ENCODE results near the gene KRTAP21-1. TPM values are rescaled to one million over a fixed set of nuclear protein-coding genes. Genes with fewer than 3 reads are reported as not detected.
"Not testable (repeated sequence)": the region's sequence is repeated elsewhere in the genome, so short reads cannot be mapped to it uniquely, and the experiment has no call there.

KRTAP21-1 gene
- not detected for total RNA-seq

DNA sequence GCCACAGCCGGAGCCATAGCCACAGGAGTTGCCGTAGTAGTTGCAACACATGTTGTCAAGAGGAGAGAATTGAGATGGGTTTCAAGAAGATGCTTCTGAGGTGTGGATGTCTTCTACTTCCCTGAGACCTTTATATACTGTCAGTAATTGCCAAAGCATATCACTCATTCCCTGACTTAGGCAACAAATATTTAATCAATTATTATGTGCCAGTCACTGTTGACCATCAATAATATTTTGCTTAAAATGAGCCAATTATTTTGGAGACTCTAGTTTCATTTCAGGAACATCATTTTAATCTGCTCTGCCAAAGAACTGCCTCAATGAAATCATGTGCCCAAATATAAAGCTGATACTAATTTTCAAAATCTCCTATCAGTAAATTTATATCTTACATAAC, at the start of gene KRTAP21-1:
Gene KRTAP21-1 (minus strand): TSS at position 101 of the 400 bp plus-strand sequence. CDS start 50 bp downstream, at position 51.
- not testable (repeated sequence) for H3K4me1 Mint-ChIP-seq (ENCODE audit: low read depth); H3K27ac Mint-ChIP-seq; H3K27me3 Mint-ChIP-seq (ENCODE audit: low read depth); ATAC-seq (replicated peaks in 1 of 2); H3K36me3 Mint-ChIP-seq (ENCODE audit: insufficient read depth in 2 of 2); H3K9me3 Mint-ChIP-seq; DNase-seq; H3K4me3 Mint-ChIP-seq

- H3K27ac Mint-ChIP-seq: no peak overlapping the region
- no peaks in the 10 kb centered on the region for H3K27me3 Mint-ChIP-seq (ENCODE audit: low read depth)
- H3K4me1 Mint-ChIP-seq (ENCODE audit: low read depth): no peaks in the 10 kb centered on the region
- no peaks in the 10 kb centered on the region for H3K36me3 Mint-ChIP-seq (ENCODE audit: insufficient read depth in 2 of 2)
- no peak overlapping the region for H3K4me3 Mint-ChIP-seq
- DNase-seq (no peak), ATAC-seq (replicated peaks in 1 of 2) (no peak)
- no peaks in the 10 kb centered on the region for H3K9me3 Mint-ChIP-seq
These were observed 45.4 kb upstream of the KRTAP21-1 start for GRCh38 chr21:30800605-30801004.

DNA sequence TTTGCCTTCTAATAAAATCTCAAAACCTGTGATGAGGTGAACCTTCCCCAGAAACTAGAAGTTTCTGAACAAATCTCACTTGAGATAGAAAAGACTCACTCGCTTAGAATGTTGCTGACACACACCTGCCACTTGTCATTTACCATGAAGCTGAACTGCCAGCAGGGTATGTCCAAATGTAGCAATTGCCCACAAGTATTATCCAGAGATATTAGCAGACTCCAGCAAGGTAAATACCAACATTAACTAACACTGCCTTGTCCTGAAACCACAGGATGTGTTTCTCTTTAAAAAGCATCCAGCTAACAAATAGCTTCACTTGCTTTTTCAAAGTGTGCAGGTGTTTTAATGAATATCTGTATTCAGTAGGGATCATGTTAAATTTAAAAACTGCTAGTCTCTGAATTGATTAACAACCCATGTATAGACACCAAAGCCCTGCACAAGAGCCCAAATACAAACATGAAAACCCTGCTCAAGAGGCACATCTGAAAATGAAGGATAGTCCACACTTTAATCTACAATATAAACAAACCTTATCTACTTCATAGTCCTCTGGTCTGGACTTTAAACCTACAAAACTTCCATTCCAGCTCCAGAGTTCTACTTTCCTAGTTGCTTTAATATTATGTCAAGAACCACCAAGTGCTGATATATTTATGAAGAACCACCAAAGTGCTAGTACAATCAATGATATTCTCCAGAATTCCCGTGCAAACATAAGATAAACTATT, 38.5 kb upstream of the KRTAP21-1 start:
- no peak for ATAC-seq (replicated peaks in 1 of 2)
- Mint-ChIP-seq H3K4me1 (ENCODE audit: low read depth) (no peaks in the 10 kb centered on the region), H3K4me3 (no peak overlapping the region), H3K36me3 (ENCODE audit: insufficient read depth in 2 of 2) (no peaks in the 10 kb centered on the region), H3K27me3 (ENCODE audit: low read depth) (no peaks in the 10 kb centered on the region), H3K9me3 (no peaks in the 10 kb centered on the region), H3K27ac (no peak overlapping the region)
- DNase-seq: no peak

DNA sequence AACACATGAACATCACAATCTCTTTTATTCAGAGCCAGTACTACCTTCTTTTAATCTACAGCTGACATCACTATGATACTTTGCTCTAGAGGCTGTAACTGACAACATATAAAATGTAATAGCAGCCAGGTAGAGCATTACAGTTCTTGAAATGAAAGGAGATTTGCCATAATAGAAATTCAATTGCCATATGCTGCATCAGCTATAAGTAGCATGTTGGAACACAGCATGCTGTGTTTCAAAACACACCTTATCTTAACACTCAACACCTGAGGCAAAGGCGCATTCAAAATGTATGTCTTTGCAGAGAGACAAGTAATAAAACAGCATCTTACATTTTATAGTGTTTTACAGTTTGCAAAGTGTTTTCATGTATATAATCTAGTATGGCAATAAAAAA, 24.0 kb upstream of the KRTAP21-1 start:
- no peak overlapping the region for H3K4me3 Mint-ChIP-seq
- DNase-seq (no peak), ATAC-seq (replicated peaks in 1 of 2) (no peak)
- H3K36me3 Mint-ChIP-seq (ENCODE audit: insufficient read depth in 2 of 2): no peaks in the 10 kb centered on the region
- no peaks in the 10 kb centered on the region for H3K9me3 Mint-ChIP-seq
- H3K27me3 Mint-ChIP-seq (ENCODE audit: low read depth): peaks cover 5% of the 10 kb centered on the region
- no peak overlapping the region for H3K27ac Mint-ChIP-seq
- no peaks in the 10 kb centered on the region for H3K4me1 Mint-ChIP-seq (ENCODE audit: low read depth)

- Mint-ChIP-seq H3K27ac (no peak overlapping the region), H3K36me3 (ENCODE audit: insufficient read depth in 2 of 2) (no peaks in the 10 kb centered on the region), H3K27me3 (ENCODE audit: low read depth) (no peaks in the 10 kb centered on the region), H3K9me3 (peaks cover 0 to 2% of the 10 kb centered on the region in 2 donors), H3K4me3 (no peak overlapping the region), H3K4me1 (ENCODE audit: low read depth) (no peaks in the 10 kb centered on the region)
- ATAC-seq (replicated peaks in 1 of 2): no peak
- DNase-seq: no peak
These were observed 14.7 kb upstream of the KRTAP21-1 start for GRCh38 chr21:30769724-30770431.

- no peaks in the 10 kb centered on the region for H3K4me1 Mint-ChIP-seq (ENCODE audit: low read depth)
- no peaks in the 10 kb centered on the region for H3K36me3 Mint-ChIP-seq (ENCODE audit: insufficient read depth in 2 of 2)
- peaks cover 2% of the 10 kb centered on the region in 2 donors for H3K9me3 Mint-ChIP-seq
- H3K4me3 Mint-ChIP-seq: no peak overlapping the region
- H3K27me3 Mint-ChIP-seq (ENCODE audit: low read depth): peaks cover 7% of the 10 kb centered on the region
- DNase-seq (no peak), ATAC-seq (replicated peaks in 1 of 2) (no peak)
- H3K27ac Mint-ChIP-seq: no peak overlapping the region
These were observed 5.5 kb upstream of the KRTAP21-1 start for GRCh38 chr21:30760776-30761175.

DNA sequence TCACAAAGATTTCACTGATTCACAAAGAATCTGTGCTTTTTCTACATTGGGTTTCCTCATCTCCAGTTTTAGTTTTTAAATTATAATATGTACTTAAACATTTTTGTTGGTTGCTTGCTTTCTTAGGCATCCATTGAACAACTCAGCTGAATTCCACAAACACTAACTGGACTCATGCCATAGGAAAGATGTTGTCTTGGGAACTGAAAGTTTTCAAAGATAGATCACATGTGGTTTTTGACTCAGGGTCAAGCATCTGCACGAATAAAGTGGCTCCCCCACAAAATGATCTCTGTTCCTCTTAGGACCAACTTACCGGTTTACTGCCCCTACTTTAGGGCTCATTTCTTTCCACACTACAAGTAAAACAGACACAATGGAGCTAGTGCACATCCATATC, 3.1 kb upstream of the KRTAP21-1 start:
- DNase-seq: no peak
- H3K27ac Mint-ChIP-seq: no peak overlapping the region
- H3K36me3 Mint-ChIP-seq (ENCODE audit: insufficient read depth in 2 of 2): no peaks in the 10 kb centered on the region
- H3K27me3 Mint-ChIP-seq (ENCODE audit: low read depth): peaks cover 7% of the 10 kb centered on the region
- ATAC-seq (replicated peaks in 1 of 2): no peak
- peaks cover 2% of the 10 kb centered on the region in 2 donors for H3K9me3 Mint-ChIP-seq
- no peak overlapping the region for H3K4me3 Mint-ChIP-seq
- H3K4me1 Mint-ChIP-seq (ENCODE audit: low read depth): no peaks in the 10 kb centered on the region

DNA sequence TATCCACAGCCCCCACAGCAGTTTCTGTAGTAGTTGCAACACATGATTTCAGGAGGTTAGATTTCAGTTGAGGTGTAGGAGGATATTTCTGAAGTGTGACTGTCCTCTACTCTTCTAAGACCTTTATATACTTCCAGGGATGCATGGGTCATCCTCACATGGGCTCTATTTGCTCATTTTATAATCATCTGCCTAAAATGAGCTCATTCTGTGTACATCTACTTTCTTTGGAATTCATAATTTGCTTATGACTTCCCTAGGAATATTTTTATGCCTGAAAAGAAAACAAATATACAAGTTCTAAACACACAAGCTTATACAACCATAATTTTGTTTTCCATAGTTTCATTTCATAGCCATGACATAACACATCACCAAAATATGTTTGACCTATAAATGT, 8.1 kb downstream of the KRTAP21-1 start, which contains the start of gene KRTAP21-2:
Gene KRTAP21-2 (minus strand): TSS at position 101 of the 400 bp plus-strand sequence. CDS start 57 bp downstream, at position 44.
- Mint-ChIP-seq H3K27ac (no peak within 1 kb of the TSS), H3K4me1 (ENCODE audit: low read depth) (no peaks in the 10 kb centered on the region), H3K9me3 (peaks cover 3 to 4% of the 10 kb centered on the region in 2 donors), H3K4me3 (no peak within 1 kb of the TSS), H3K36me3 (ENCODE audit: insufficient read depth in 2 of 2) (no peaks in the 10 kb centered on the region), H3K27me3 (ENCODE audit: low read depth) (peaks cover 5% of the 10 kb centered on the region)
- DNase-seq: no peak
- no peak for ATAC-seq (replicated peaks in 1 of 2)

DNA sequence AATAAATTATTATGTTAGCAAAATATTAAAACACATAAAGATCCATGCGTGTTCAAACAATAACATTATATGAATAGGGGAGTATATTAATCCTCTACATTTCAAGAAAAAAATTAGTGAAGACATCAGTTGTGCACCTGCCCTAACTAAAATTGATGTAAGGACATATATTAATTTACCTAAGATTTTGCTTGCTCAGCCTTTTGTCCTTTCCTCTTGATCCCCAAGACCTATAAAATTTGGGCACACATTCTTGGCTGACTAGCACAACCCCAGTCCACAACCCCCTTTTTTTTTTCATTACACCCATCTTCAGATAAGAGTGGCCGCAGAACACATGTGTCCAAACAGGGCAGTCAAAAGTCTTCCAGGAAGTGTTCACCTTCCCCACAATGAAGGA, 14.8 kb downstream of the KRTAP21-1 start:
- DNase-seq: no peak
- Mint-ChIP-seq H3K4me3 (no peak overlapping the region), H3K27ac (no peak overlapping the region), H3K36me3 (ENCODE audit: insufficient read depth in 2 of 2) (no peaks in the 10 kb centered on the region), H3K4me1 (ENCODE audit: low read depth) (no peaks in the 10 kb centered on the region), H3K9me3 (no peaks in the 10 kb centered on the region), H3K27me3 (ENCODE audit: low read depth) (peaks cover 14% of the 10 kb centered on the region)
- no peak for ATAC-seq (replicated peaks in 1 of 2)

- Mint-ChIP-seq H3K4me1 (ENCODE audit: low read depth) (no peaks in the 10 kb centered on the region), H3K9me3 (peaks cover 1 to 5% of the 10 kb centered on the region in 2 donors)
- ATAC-seq (replicated peaks in 1 of 2): no peak
These were observed 22.2 kb downstream of the KRTAP21-1 start for GRCh38 chr21:30733026-30733425.

DNA sequence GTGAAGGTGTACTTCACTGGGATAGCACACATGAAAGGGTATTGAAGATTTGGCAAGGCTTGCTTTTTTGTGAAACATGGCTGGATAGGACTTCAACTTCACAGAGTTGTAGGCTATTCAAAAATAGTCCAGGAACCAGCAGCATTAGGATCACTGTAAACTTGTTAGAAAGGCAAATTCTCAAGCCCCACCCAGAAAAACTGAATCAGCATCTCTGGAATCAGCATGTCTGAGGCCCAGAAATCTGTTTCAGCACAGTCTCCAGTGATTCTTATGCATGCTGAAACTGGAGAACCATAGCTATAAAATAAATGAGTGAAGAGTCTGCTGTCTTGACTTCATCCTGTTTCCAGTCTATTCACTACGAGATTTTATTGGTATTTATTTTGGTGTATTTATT, 28.5 kb downstream of the KRTAP21-1 start:
- H3K4me1 Mint-ChIP-seq (ENCODE audit: low read depth): no peaks in the 10 kb centered on the region
- H3K9me3 Mint-ChIP-seq: peaks cover 1 to 12% of the 10 kb centered on the region in 2 donors
- H3K27me3 Mint-ChIP-seq (ENCODE audit: low read depth): peaks cover 38% of the 10 kb centered on the region
- no peak overlapping the region for H3K27ac Mint-ChIP-seq
- DNase-seq (no peak), ATAC-seq (replicated peaks in 1 of 2) (no peak)
- H3K4me3 Mint-ChIP-seq: no peak overlapping the region
- H3K36me3 Mint-ChIP-seq (ENCODE audit: insufficient read depth in 2 of 2): no peaks in the 10 kb centered on the region

More at GRCh38 chr21:30733026-30733425, 22.2 kb downstream of the KRTAP21-1 start:
- Mint-ChIP-seq H3K36me3 (ENCODE audit: insufficient read depth in 2 of 2) (no peaks in the 10 kb centered on the region), H3K27ac (no peak overlapping the region), H3K27me3 (ENCODE audit: low read depth) (peaks cover 15% of the 10 kb centered on the region), H3K4me3 (no peak overlapping the region)
- no peak for DNase-seq

DNA sequence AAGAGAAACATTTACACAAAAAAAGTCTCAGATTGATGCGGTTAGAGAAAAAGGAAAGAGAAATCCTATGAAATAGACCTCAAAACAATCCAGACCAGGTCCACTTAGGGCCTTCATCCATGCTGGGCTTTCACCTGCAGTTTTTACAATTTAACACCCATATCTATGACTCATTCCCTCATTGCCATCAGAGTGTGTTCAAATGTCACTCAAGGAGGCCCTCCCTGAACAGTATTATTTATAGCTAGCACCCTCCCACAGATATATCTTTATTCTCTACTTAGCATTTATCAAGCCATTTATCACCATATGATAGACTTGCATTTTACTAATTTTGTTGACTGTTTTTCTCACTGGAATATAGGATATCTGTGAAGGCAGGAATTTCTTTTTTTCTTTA, 35.8 kb downstream of the KRTAP21-1 start:
- peaks cover 3 to 4% of the 10 kb centered on the region in 2 donors for H3K36me3 Mint-ChIP-seq (ENCODE audit: insufficient read depth in 2 of 2)
- no peak for ATAC-seq (replicated peaks in 1 of 2)
- peak overlapping the region; percentile 91 for H3K27ac Mint-ChIP-seq
- peaks cover 2 to 3% of the 10 kb centered on the region in 2 donors for H3K9me3 Mint-ChIP-seq
- H3K4me1 Mint-ChIP-seq (ENCODE audit: low read depth): peaks cover 30% of the 10 kb centered on the region
- no peak for DNase-seq
- H3K4me3 Mint-ChIP-seq: no peak overlapping the region
- peaks cover 17% of the 10 kb centered on the region for H3K27me3 Mint-ChIP-seq (ENCODE audit: low read depth)

DNA sequence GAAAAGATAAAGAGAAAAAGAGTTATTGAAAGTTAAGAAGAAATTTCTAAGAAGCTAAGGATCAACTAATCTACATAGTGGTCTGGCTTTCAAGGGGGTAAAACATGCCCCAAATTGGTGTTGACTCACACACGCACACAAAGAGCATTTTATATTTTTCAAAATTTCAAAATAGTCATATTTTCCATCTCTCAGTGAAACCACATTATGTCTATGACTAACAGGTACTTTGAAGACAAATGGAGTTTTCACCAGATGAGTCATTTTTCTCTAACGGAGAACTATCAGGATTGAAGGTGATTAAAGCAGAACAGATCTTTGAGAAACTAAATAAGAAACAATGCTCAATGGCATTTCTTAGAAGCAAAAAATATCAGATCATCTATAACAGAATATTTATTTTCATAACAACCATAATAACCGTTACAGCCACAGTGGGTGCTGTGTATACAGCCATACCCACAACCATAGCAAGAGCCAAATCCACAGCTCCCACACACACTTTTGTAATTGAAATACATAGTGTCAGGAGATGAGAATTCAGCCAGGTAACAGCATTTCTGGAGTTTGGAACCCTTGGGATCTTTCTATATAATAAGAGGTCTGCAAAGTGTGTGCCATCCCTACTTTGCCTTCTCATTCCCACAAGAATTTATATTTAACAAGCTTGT, 36.9 kb downstream of the KRTAP21-1 start, which contains the start of gene KRTAP21-3:
Gene KRTAP21-3 (minus strand): TSS at position 539 of the 671 bp plus-strand sequence. CDS start 18 bp downstream, at position 521.
- H3K27ac Mint-ChIP-seq: peak within 1 kb of the TSS; percentile 91
- H3K27me3 Mint-ChIP-seq (ENCODE audit: low read depth): peaks cover 9% of the 10 kb centered on the region
- H3K4me3 Mint-ChIP-seq: peak within 1 kb of the TSS; percentile 26 to 40
- peaks cover 30% of the 10 kb centered on the region for H3K4me1 Mint-ChIP-seq (ENCODE audit: low read depth)
- peaks cover 2 to 4% of the 10 kb centered on the region in 2 donors for H3K9me3 Mint-ChIP-seq
- H3K36me3 Mint-ChIP-seq (ENCODE audit: insufficient read depth in 2 of 2): peaks cover 3 to 4% of the 10 kb centered on the region in 2 donors
- ATAC-seq (replicated peaks in 1 of 2) (peak; percentile 94 to 97), DNase-seq (peak; percentile 15 to 45)
